Measurements from ENCODE around the gene OTP. TPM values are rescaled to one million over a fixed set of nuclear protein-coding genes. Genes with fewer than 3 reads are reported as not detected.

The OTP gene
- total and polyA plus RNA-seq, 10 of the 15 experiments (the other 5 are each of a cell fraction or from before 2014, with no cell fraction given) = 0.31 to 8.8 (median 2.4) TPM

- SMC1A ChIA-PET (ENCODE audit: uncharacterized antibody, unreplicated experiment) = interaction anchor here (0.8 to 2.9 kb wide), 21 partner anchors 7 to 623 kb away, joined by 3 to 8 read pairs (median 3); partner anchors contain the start of gene OTP
- H3K79me2 ChIP-seq (ENCODE audit: control insufficient read depth, insufficient read depth, low read length) = no peaks in the 10 kb centered on the region
- WGBS (ENCODE audit: insufficient coverage, insufficient replicate concordance, low lambda C conversion rate, missing lambda C conversion rate) = 96% methylated on average over 11 of the region's 11 CpGs
- peak overlapping the region; percentile 75; the same call in 1 of the 2 replicates for H3K4me2 ChIP-seq (ENCODE audit: control insufficient read depth, insufficient read depth)
- H3K27me3 ChIP-seq (replicated peaks in 1 of 2; ENCODE audit: control insufficient read depth in 2 of 2, insufficient read depth in 2 of 2, low read length in 1 of 2) = peaks cover 3 to 19% of the 10 kb centered on the region in 2 experiments
- RAD21 ChIA-PET (ENCODE audit: unreplicated experiment) = interaction anchor here (0.7 to 1.6 kb wide), 6 partner anchors 24 to 655 kb away, joined by 3 to 6 read pairs (median 3); no protein-coding TSS in a partner anchor
- BruUV-seq (replicated peaks) = no TSS peak
- no peaks in the 10 kb centered on the region; the same call in 1 of the 3 replicates for H3K9me3 ChIP-seq (replicated peaks; ENCODE audit: control insufficient read depth, insufficient read depth, low read length)
- H4K20me1 ChIP-seq (ENCODE audit: control insufficient read depth, insufficient read depth) = no peaks in the 10 kb centered on the region
- H3K27ac ChIP-seq (ENCODE audit: control insufficient read depth, insufficient read depth) = no peak overlapping the region
- H3K4me3 ChIP-seq = no peak overlapping the region
- CTCF ChIA-PET = interaction anchor here (0.6 to 1.4 kb wide), 14 partner anchors 13 to 516 kb away, joined by 3 to 5 read pairs (median 3); no protein-coding TSS in a partner anchor
- intact Hi-C loops (cut with micrococcal nuclease; ENCODE audit: unreplicated experiment) = loop anchor here (5.0 to 10.0 kb wide), 2 partner anchors 329 to 361 kb away; no protein-coding TSS in a partner anchor
- H2AFZ ChIP-seq (ENCODE audit: control insufficient read depth, low read depth, low read length) = no peak overlapping the region
- no peak for DNase-seq (ENCODE audit: low read depth, low spot score)
- no peaks in the 10 kb centered on the region for H3K4me1 ChIP-seq (ENCODE audit: control insufficient read depth, insufficient read depth, low read length)
- H3K9ac ChIP-seq (ENCODE audit: control insufficient read depth, insufficient read depth, low read length) = no peak overlapping the region
- no peaks in the 10 kb centered on the region for H3K36me3 ChIP-seq (ENCODE audit: control insufficient read depth in 2 of 2, insufficient read depth in 2 of 2, low read length in 1 of 2)
- no peak for FAIRE-seq
- in situ Hi-C loops (cut with MboI) = no loop called here
- TF ChIP-seq CEBPB (IDR thresholded peaks at IDR 0.05; ENCODE audit: borderline replicate concordance in 1 of 2, low read depth in 2 of 2, low read length in 2 of 2) (no peak), TCF7 (IDR thresholded peaks at IDR 0.05; ENCODE audit: borderline replicate concordance) (no peak), EP300 (IDR thresholded peaks at IDR 0.05; ENCODE audit: borderline replicate concordance in 1 of 2, control insufficient read depth in 1 of 2, low read depth in 2 of 2, low read length in 2 of 2) (no peak), EGR1 (IDR thresholded peaks at IDR 0.05; ENCODE audit: borderline replicate concordance in 1 of 2, low read depth in 2 of 2, low read length in 2 of 2) (no peak), PBX3 (IDR thresholded peaks at IDR 0.05; ENCODE audit: insufficient replicate concordance, low read depth, low read length) (no peak), ZBTB40 (IDR thresholded peaks at IDR 0.05; ENCODE audit: borderline replicate concordance) (no peak), MYB (IDR thresholded peaks at IDR 0.05; ENCODE audit: borderline replicate concordance, low read depth, low read length) (no peak)
- POLR2A ChIA-PET = interaction anchor here (2.3 kb wide), 1 partner anchor 16 kb away, joined by 6 read pairs; no protein-coding TSS in a partner anchor
- ATAC-seq = no peak
Measured at GRCh38 chr5:77645995-77646639, 7.6 kb upstream of the OTP start.
